ENCODE data around the gene DGKQ.
"Not testable (repeated sequence)": the region's sequence is repeated elsewhere in the genome, so short reads cannot be mapped to it uniquely, and the experiment has no call there.

- not testable (repeated sequence) for TF ChIP-seq CTCF (IDR thresholded peaks at IDR 0.05; ENCODE audit: control extremely low read depth in 1 of 3, insufficient read depth in 1 of 3, low read depth in 1 of 3, low read length in 3 of 3); TBP (IDR thresholded peaks at IDR 0.05; ENCODE audit: low read depth, low read length); EZH2 (IDR thresholded peaks at IDR 0.05; ENCODE audit: low read depth, low read length, severe bottlenecking); EP300 (IDR thresholded peaks at IDR 0.05; ENCODE audit: borderline replicate concordance in 1 of 2, low read depth in 2 of 2, low read length in 2 of 2); CHD2 (IDR thresholded peaks at IDR 0.05; ENCODE audit: low read length); SRF (IDR thresholded peaks at IDR 0.05; ENCODE audit: low read depth, low read length); ATF2 (IDR thresholded peaks at IDR 0.05; ENCODE audit: low read length); CEBPB (IDR thresholded peaks at IDR 0.05; ENCODE audit: low read depth, low read length); ATF3 (IDR thresholded peaks at IDR 0.05; ENCODE audit: insufficient read depth, low read depth, low read length); TAF1 (IDR thresholded peaks at IDR 0.05; ENCODE audit: low read depth, low read length); TCF12 (IDR thresholded peaks at IDR 0.05; ENCODE audit: low read depth, low read length); CHD1 (IDR thresholded peaks at IDR 0.05; ENCODE audit: low read depth, low read length)
Measured at GRCh38 chr4:999240-999863, 26.0 kb upstream of the DGKQ start.

Measured in H1 (cell line).